Measurements from ENCODE around the gene RNF5.
"Not testable (repeated sequence)": the region's sequence is repeated elsewhere in the genome, so short reads cannot be mapped to it uniquely, and the experiment has no call there.

Gene RNF5, protein sequence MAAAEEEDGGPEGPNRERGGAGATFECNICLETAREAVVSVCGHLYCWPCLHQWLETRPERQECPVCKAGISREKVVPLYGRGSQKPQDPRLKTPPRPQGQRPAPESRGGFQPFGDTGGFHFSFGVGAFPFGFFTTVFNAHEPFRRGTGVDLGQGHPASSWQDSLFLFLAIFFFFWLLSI

DNA sequence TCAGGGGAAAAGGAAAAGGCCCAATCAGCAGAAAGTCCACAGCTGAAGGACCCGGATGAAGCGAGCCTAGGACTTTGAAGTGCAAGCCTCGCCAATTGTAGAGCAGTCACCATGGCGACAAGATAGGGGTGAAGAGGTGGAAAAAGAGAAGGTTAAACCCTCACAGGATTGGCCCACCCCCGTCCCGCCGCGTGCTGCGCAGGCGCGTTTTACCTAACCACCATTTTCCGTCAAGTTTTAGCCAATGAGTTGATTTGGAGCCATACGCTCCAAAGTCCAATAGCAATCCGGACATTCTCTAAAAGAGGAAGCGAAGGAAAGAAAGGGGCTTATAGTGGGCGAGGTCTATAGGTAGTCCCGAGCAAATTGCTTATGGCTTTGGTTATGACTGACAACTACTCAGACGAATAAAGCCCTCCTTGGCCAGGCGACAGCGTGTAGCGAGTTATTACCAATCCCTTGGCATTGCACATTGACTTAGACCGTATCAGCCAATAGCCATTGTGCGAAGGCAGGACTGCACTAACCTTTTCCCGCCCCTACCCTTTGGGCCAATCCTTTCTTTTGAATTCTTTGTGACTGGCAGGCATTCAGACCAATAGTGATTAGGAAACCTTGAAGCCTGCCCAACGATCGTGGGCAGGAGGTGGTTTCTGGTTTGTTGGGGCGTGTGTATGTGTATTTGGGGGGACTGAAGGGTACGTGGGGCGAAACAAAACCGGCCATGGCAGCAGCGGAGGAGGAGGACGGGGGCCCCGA, at the start of gene RNF5:
RNF5 (plus strand) TSS at position 618 of the 759 bp plus-strand sequence; CDS start at position 725, 107 bp downstream.
- peak; percentile 91 for DNase-seq (ENCODE audit: low read depth, low spot score)

DNA sequence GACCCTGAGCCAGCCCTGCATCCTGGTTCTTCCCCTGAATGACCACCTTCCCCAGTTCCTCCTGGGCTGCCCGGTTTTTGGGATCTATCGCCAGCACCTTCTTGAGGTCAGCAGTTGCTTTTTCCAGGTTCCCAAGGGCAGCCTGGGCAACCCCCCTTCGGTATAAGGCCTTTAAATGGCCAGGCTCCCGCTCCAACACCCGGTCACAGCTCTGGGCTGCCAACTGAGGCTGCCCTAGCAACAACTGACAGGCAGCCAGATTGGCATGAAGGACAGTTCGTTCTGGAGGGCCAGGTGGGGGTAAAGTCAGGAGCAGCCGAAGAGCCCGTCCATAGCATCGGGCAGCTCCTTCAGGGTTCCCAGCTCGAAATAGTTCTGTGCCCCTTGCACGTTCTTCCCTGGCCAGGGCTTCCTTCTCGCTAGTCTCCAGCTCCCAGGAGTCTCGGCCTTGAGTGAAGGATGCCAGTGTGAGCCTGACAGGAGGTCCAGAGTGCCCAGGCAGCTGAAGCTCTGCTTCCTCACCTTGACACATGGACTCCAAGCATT, 49.4 kb upstream of the RNF5 start:
- DNase-seq (ENCODE audit: low read depth, low spot score): no peak

DNA sequence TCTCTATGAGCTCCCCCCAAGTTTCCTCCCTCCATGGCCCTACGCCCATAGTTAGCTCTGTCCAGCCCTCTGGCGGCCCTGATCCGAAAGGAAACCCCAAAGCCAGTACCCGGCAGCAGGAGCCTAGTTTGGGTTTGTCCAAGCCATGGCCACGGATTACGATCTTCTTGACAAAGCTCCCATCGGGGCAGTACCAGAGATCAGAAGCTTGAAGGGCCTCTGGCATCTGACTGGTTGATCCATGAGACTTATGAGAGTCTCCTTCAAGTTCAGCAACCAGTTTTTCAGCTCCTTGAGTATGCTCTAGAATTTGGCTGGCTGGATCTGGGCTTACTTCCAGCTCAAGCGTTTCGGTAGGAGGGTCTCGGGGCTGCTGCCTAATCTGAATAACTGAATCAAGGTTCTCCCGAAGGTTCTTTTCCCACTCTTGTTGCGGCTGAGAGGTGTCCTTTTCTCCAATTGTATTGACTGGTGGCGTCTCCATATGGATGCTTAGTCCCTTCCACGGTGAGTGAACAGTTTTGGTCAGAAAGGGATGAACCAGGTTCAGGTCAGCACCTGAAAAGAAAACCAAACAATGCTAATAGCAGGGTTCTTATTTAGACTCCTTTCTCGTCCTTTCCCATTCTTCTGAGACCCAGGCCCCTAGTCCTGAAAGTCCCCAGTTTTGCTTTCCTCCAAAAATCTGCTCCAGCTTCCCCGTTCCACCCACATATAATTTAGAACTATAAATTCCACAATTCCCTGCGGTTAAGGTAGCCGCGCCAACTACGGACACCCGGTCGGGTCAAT, 48.7 kb upstream of the RNF5 start:
- DNase-seq (ENCODE audit: low read depth, low spot score): no peak

GRCh38 chr6:32131439-32131948, 46.7 kb upstream of the RNF5 start:
- no peak for DNase-seq (ENCODE audit: low read depth, low spot score)

DNA sequence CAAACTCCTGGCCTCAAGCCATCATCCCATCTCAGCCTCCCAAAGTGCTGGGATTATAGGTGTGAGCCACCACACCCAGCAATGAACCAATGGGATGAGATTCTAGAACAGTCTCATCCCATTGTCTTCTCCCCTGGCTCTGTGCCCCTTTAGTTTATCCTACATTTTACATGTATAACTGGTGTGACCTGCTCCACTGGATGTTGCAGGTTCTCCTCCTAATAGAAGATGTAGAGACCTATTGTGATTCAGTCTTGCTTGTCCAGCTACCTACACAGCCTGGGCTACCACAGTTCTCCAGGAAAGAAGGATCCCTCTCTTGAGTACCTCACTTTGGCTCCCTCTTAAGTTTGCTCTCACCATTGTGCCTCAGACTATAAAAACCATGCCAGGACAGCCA, 46.1 kb upstream of the RNF5 start:
- DNase-seq (ENCODE audit: low read depth, low spot score): no peak

DNA sequence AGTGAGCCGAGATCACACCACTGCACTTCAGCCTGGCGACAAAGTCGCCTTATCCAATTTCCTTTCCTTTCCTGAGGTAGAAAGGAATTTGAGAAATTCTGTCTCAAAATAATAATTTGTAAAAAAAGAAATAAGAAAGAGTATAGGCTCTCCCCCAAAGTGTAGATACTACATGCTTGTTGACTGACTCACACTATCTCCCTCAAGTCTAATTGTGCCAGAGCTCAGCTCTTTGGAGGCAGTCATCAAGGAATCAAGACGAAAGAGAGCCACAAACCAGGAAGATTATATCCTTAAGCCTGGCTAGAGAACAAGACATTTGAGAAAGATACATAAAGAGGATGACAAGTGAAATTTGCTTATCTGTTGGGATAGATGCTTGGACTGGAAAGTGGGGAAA, 44.4 kb upstream of the RNF5 start:
- DNase-seq (ENCODE audit: low read depth, low spot score): no peak

GRCh38 chr6:32137454-32137853, 40.8 kb upstream of the RNF5 start:
- DNase-seq (ENCODE audit: low read depth, low spot score): no peak

- DNase-seq (ENCODE audit: low read depth, low spot score): no peak
Observed at GRCh38 chr6:32139590-32139989, 38.6 kb upstream of the RNF5 start.

GRCh38 chr6:32140420-32141046, 37.7 kb upstream of the RNF5 start:
- no peak for DNase-seq (ENCODE audit: low read depth, low spot score)

GRCh38 chr6:32144238-32144637, 34.0 kb upstream of the RNF5 start:
- DNase-seq (ENCODE audit: low read depth, low spot score): not testable (repeated sequence)

DNA sequence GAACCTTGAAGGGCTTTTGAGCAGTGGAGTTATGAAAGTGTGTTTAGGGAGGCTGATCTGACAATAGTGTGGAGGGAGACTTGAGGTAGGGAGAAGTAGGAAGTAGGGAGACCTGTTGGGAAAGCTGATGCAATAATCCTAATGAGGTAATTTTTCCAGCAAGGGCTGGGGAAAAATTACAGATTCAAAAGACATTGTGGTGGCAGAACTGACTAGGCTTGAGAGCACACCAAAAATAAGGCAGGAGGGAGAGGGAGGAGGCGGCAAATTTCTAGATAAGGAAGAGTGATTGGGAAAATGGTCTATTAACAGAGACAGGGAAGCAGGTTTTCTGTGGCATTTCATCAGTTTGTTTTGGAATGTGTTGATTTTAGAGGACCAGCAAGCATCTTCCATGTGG, 31.9 kb upstream of the RNF5 start:
- DNase-seq (ENCODE audit: low read depth, low spot score): no peak

GRCh38 chr6:32146687-32147086, 31.5 kb upstream of the RNF5 start:
- no peak for DNase-seq (ENCODE audit: low read depth, low spot score)

- no peak for DNase-seq (ENCODE audit: low read depth, low spot score)
Observed at GRCh38 chr6:32147401-32148132, 30.6 kb upstream of the RNF5 start.

- DNase-seq (ENCODE audit: low read depth, low spot score): peak; percentile 34
Observed at GRCh38 chr6:32148289-32149091, 29.7 kb upstream of the RNF5 start.

DNA sequence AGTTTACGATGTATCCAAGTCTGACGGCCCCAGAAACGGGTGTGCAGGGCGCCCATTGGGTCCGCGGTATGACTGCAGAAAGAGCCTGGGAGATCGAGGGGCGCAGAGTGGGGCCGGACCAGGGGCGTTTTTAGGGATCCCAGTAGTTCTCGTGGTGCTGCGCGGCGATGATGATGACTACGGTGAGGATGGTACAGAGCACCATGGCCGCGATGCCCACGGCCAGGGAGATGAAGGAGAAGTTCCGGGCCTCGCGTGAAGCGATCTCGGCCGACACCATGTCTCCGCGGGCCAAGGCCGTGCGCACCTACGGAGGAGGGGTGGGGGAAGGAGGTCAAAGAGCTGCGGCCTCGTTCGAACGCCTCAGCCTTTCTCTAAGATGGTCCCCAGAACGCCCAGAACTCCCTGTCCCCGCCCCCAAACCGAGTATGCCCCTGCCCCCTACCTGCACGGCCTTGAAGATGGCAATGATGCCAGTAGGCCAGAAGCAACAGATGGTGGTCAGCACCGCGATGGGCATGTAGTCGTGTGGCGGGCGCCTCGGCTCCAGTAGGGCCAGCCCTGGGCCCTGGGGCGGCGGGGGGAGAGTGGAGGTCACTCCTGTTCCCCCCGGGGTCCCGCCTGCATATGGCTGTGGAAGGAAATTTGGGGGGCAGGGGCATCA, 29.0 kb upstream of the RNF5 start:
- DNase-seq (ENCODE audit: low read depth, low spot score): no peak

GRCh38 chr6:32149932-32150870, 28.0 kb upstream of the RNF5 start:
- no peak for DNase-seq (ENCODE audit: low read depth, low spot score)

GRCh38 chr6:32151181-32151862, 26.9 kb upstream of the RNF5 start:
- DNase-seq (ENCODE audit: low read depth, low spot score): no peak
